ENCODE data around the gene MYRF. TPM values are rescaled to one million over a fixed set of nuclear protein-coding genes. Genes with fewer than 3 reads are reported as not detected.

MYRF gene
- total RNA-seq, 1 donor: 0.36 TPM

GRCh38 chr11:61832754-61833153 lies 80.3 kb downstream of the MYRF start:
- no peak overlapping the region for H3K4me3 ChIP-seq (ENCODE audit: insufficient read depth, low read length)
- H3K9me3 ChIP-seq (ENCODE audit: low read depth, low read length): no peaks in the 10 kb centered on the region
- H3K4me2 ChIP-seq (ENCODE audit: insufficient read depth, low read length): no peak overlapping the region
- peaks cover 19% of the 10 kb centered on the region for H3K4me1 ChIP-seq (ENCODE audit: insufficient read depth, low read length)
- no peak for TF ChIP-seq CTCF (IDR thresholded peaks at IDR 0.05; ENCODE audit: extremely low read depth, low read depth, low read length)
- no peak for DNase-seq (ENCODE audit: insufficient read length, low spot score, missing footprints)
- H2AFZ ChIP-seq (ENCODE audit: low read length): no peak overlapping the region
- H4K20me1 ChIP-seq (ENCODE audit: insufficient read depth, low read length): peaks cover 20% of the 10 kb centered on the region
- no peaks in the 10 kb centered on the region for H3K27me3 ChIP-seq (ENCODE audit: insufficient read depth, low read length)
- H3K36me3 ChIP-seq (ENCODE audit: insufficient read depth, low read length): no peaks in the 10 kb centered on the region
- H3K79me2 ChIP-seq (ENCODE audit: insufficient read depth, low read length): peaks cover 39% of the 10 kb centered on the region
- no peak overlapping the region for H3K27ac ChIP-seq (ENCODE audit: low read depth, low read length)

GRCh38 chr11:61833471-61833870 lies 81.0 kb downstream of the MYRF start:
- Histone ChIP-seq H3K4me1 (ENCODE audit: insufficient read depth, low read length) (peaks cover 19% of the 10 kb centered on the region), H3K27me3 (ENCODE audit: insufficient read depth, low read length) (no peaks in the 10 kb centered on the region), H3K4me2 (ENCODE audit: insufficient read depth, low read length) (no peak overlapping the region), H3K27ac (ENCODE audit: low read depth, low read length) (no peak overlapping the region), H3K9me3 (ENCODE audit: low read depth, low read length) (no peaks in the 10 kb centered on the region), H4K20me1 (ENCODE audit: insufficient read depth, low read length) (peaks cover 20% of the 10 kb centered on the region), H3K36me3 (ENCODE audit: insufficient read depth, low read length) (peaks cover 3% of the 10 kb centered on the region), H3K79me2 (ENCODE audit: insufficient read depth, low read length) (peaks cover 39% of the 10 kb centered on the region), H2AFZ (ENCODE audit: low read length) (no peak overlapping the region), H3K4me3 (ENCODE audit: insufficient read depth, low read length) (no peak overlapping the region)
- no peak for TF ChIP-seq CTCF (IDR thresholded peaks at IDR 0.05; ENCODE audit: extremely low read depth, low read depth, low read length)
- no peak for DNase-seq (ENCODE audit: insufficient read length, low spot score, missing footprints)

GRCh38 chr11:61833926-61834277 lies 81.5 kb downstream of the MYRF start:
- Histone ChIP-seq H3K79me2 (ENCODE audit: insufficient read depth, low read length) (peaks cover 36% of the 10 kb centered on the region), H2AFZ (ENCODE audit: low read length) (no peak overlapping the region)
- no peak for DNase-seq (ENCODE audit: insufficient read length, low spot score, missing footprints)

More at GRCh38 chr11:61833926-61834277, 81.5 kb downstream of the MYRF start:
- Histone ChIP-seq H4K20me1 (ENCODE audit: insufficient read depth, low read length) (peaks cover 20% of the 10 kb centered on the region), H3K4me2 (ENCODE audit: insufficient read depth, low read length) (no peak overlapping the region), H3K36me3 (ENCODE audit: insufficient read depth, low read length) (peaks cover 3% of the 10 kb centered on the region), H3K27ac (ENCODE audit: low read depth, low read length) (no peak overlapping the region), H3K9me3 (ENCODE audit: low read depth, low read length) (no peaks in the 10 kb centered on the region), H3K4me1 (ENCODE audit: insufficient read depth, low read length) (peaks cover 19% of the 10 kb centered on the region), H3K4me3 (ENCODE audit: insufficient read depth, low read length) (no peak overlapping the region), H3K27me3 (ENCODE audit: insufficient read depth, low read length) (no peaks in the 10 kb centered on the region)
- no peak for TF ChIP-seq CTCF (IDR thresholded peaks at IDR 0.05; ENCODE audit: extremely low read depth, low read depth, low read length)

Measured in osteoblast (primary cell).